H1 (cell line): Measurements from ENCODE around the gene LOX. TPM values are rescaled to one million over a fixed set of nuclear protein-coding genes. Genes with fewer than 3 reads are reported as not detected.

Source experiments
- CTCF ChIA-PET: fragments of 300-600 bp; sonication (Branson Sonifier 250); formaldehyde crosslinking; loops from one replicate; lab custom pipeline; 2021; ENCODE audit not compliant: partially characterized antibody; lab: Charles Lee
- POLR2A ChIA-PET: fragments of 300-600 bp; sonication (Branson Sonifier 250); formaldehyde crosslinking; loops from one replicate; lab custom pipeline; 2021; ENCODE audit warnings: inconsistent platforms; ENCODE audit not compliant: partially characterized antibody; lab: Charles Lee
- DNase-seq, 2 experiments: peaks; one replicate each; pipeline versions ENCODE4 v3.0.0 to v3.0.0-alpha.2; 2010 to 2022; ENCODE audit warnings: low spot score in 2 of 2, low read depth in 1 of 2, mixed read lengths in 1 of 2
- FAIRE-seq: peaks from 2 replicates; lab custom pipeline; 2011; peaks lifted over from hg19 to GRCh38; lab: Jason Lieb, UNC
- H2AFZ ChIP-seq: 2 replicates; pipeline ENCODE4 v1.8.1; 2012; ENCODE audit warnings: low read length, inconsistent platforms
- H2AK5ac ChIP-seq: 2 replicates; pipeline ENCODE4 v1.6.1; 2013; ENCODE audit warnings: low read depth, low read length
- H2BK120ac ChIP-seq: replicated peaks from 2 replicates; pipeline ENCODE3; 2013; ENCODE audit warnings: low read depth, low read length, inconsistent platforms
- H2BK12ac ChIP-seq: 2 replicates; pipeline ENCODE4 v1.6.1; 2013; ENCODE audit warnings: low read depth, low read length
- H2BK15ac ChIP-seq: 2 replicates; pipeline ENCODE4 v1.6.1; 2013; ENCODE audit warnings: low read length
- H2BK20ac ChIP-seq: 2 replicates; pipeline ENCODE4 v1.6.1; 2013; ENCODE audit warnings: low read length
- H2BK5ac ChIP-seq: 2 replicates; pipeline ENCODE4 v1.6.1; 2013; ENCODE audit warnings: low read depth, low read length
- H3K14ac ChIP-seq: 2 replicates; pipeline ENCODE4 v1.6.1; 2013; ENCODE audit warnings: inconsistent platforms; ENCODE audit not compliant: insufficient read length
- H3K18ac ChIP-seq: 2 replicates; pipeline ENCODE4 v1.6.1; 2013; ENCODE audit warnings: low read length; ENCODE audit errors: extremely low read depth
- H3K23ac ChIP-seq: 2 replicates; pipeline ENCODE4 v1.6.1; 2013; ENCODE audit warnings: inconsistent platforms; ENCODE audit not compliant: insufficient read length
- H3K23me2 ChIP-seq: 2 replicates; pipeline ENCODE4 v1.6.1; 2013; ENCODE audit warnings: low read depth, low read length
- H3K27ac ChIP-seq: 2 replicates; pipeline ENCODE4 v1.6.1; 2011; ENCODE audit warnings: low read depth, low read length, inconsistent platforms
- H3K27me3 ChIP-seq, 4 experiments: replicated peaks in 1 of 4; 1 replicate in 1 of 4; 2 replicates in 3 of 4; pipeline versions ENCODE4 v1.6.1 to v1.8.1; 2011 to 2013; ENCODE audit warnings: low read length in 3 of 4, mild to moderate bottlenecking in 3 of 4, inconsistent platforms in 2 of 4, mixed read lengths in 2 of 4, moderate library complexity in 1 of 4; ENCODE audit not compliant: control insufficient read depth in 3 of 4, insufficient read depth in 3 of 4; ENCODE audit errors: extremely low read depth in 1 of 4
- H3K36me3 ChIP-seq, 4 experiments: 2 replicates each; pipeline versions ENCODE4 v1.6.1 to v1.8.1; 2011 to 2013; ENCODE audit warnings: mild to moderate bottlenecking in 4 of 4, low read length in 3 of 4, moderate library complexity in 2 of 4, control low read depth in 1 of 4, inconsistent platforms in 1 of 4; ENCODE audit not compliant: insufficient read depth in 4 of 4, control insufficient read depth in 2 of 4
- H3K4ac ChIP-seq: replicated peaks from 2 replicates; pipeline ENCODE3; 2013; ENCODE audit warnings: low read length, low read depth, mixed read lengths, inconsistent platforms; ENCODE audit not compliant: insufficient read length
- H3K4me1 ChIP-seq, 4 experiments: replicated peaks in 1 of 4; 1 replicate in 1 of 4; 2 replicates in 3 of 4; pipeline versions ENCODE4 v1.6.1 to v1.8.1; 2011 to 2013; ENCODE audit warnings: low read length in 3 of 4, inconsistent platforms in 2 of 4, mixed read lengths in 1 of 4; ENCODE audit not compliant: insufficient read depth in 4 of 4, control insufficient read depth in 3 of 4
- H3K4me2 ChIP-seq, 2 experiments: 2 replicates each; pipeline versions ENCODE4 v1.6.1 to v1.8.1; 2011 to 2013; ENCODE audit warnings: low read depth in 2 of 2, low read length in 2 of 2, control low read depth in 1 of 2, inconsistent platforms in 1 of 2, mild to moderate bottlenecking in 1 of 2; ENCODE audit not compliant: insufficient read depth in 1 of 2
- H3K4me3 ChIP-seq, 4 experiments: fragments of 200-600, 300-600 bp in 1 of 4; sonication (generic), shearing (Covaris generic), sonication (Bioruptor Twin) in 1 of 4; 2 replicates each; pipeline versions ENCODE4 v1.5.1 to v1.8.1; 2011 to 2016; ENCODE audit warnings: low read length in 4 of 4, low read depth in 3 of 4, control low read depth in 2 of 4, inconsistent platforms in 2 of 4, mild to moderate bottlenecking in 2 of 4, mixed read lengths in 1 of 4, moderate library complexity in 1 of 4; ENCODE audit not compliant: insufficient read depth in 2 of 4; ENCODE audit errors: extremely low read depth in 1 of 4
- H3K56ac ChIP-seq: replicated peaks from 2 replicates; pipeline ENCODE3; 2013; ENCODE audit warnings: low read depth, mild to moderate bottlenecking, mixed read lengths, low read length, inconsistent platforms; ENCODE audit not compliant: insufficient read length
- H3K79me1 ChIP-seq: 2 replicates; pipeline ENCODE4 v1.6.1; 2013; ENCODE audit warnings: low read depth, low read length, control low read depth
- H3K79me2 ChIP-seq, 2 experiments: 2 replicates each; pipeline versions ENCODE4 v1.6.1 to v1.8.1; 2012 to 2013; ENCODE audit warnings: low read length in 2 of 2, mild to moderate bottlenecking in 2 of 2, inconsistent platforms in 1 of 2; ENCODE audit not compliant: insufficient read depth in 2 of 2, control insufficient read depth in 1 of 2
- H3K9ac ChIP-seq, 4 experiments: replicated peaks in 1 of 4; 1 replicate in 1 of 4; 2 replicates in 3 of 4; pipeline versions ENCODE4 v1.6.1 to v1.8.1; 2011 to 2013; ENCODE audit warnings: low read depth in 3 of 4, low read length in 3 of 4, control low read depth in 2 of 4, mild to moderate bottlenecking in 2 of 4, moderate library complexity in 2 of 4, inconsistent platforms in 1 of 4; ENCODE audit errors: extremely low read depth in 1 of 4
- H3K9me3 ChIP-seq, 2 experiments: 2 replicates each; pipeline versions ENCODE4 v1.6.1 to v1.8.1; 2012 to 2013; ENCODE audit warnings: mild to moderate bottlenecking in 2 of 2, moderate library complexity in 2 of 2, control low read depth in 1 of 2, inconsistent platforms in 1 of 2, low read depth in 1 of 2, low read length in 1 of 2, mixed read lengths in 1 of 2; ENCODE audit not compliant: insufficient read depth in 2 of 2
- H4K20me1 ChIP-seq, 2 experiments: replicated peaks in 1 of 2; 2 replicates each; pipeline versions ENCODE3 to v1.8.1; 2011 to 2013; ENCODE audit warnings: inconsistent platforms in 2 of 2, low read length in 2 of 2, mild to moderate bottlenecking in 1 of 2; ENCODE audit not compliant: insufficient read depth in 2 of 2, control insufficient read depth in 1 of 2
- H4K5ac ChIP-seq: 2 replicates; pipeline ENCODE4 v1.6.1; 2013; ENCODE audit warnings: low read length, low read depth, mixed read lengths, inconsistent platforms; ENCODE audit not compliant: insufficient read length
- H4K8ac ChIP-seq: 2 replicates; pipeline ENCODE4 v1.8.0; 2013; ENCODE audit warnings: mild to moderate bottlenecking, moderate library complexity, low read length, inconsistent platforms; ENCODE audit not compliant: insufficient read depth; ENCODE audit errors: extremely low read depth
- H4K91ac ChIP-seq: replicated peaks from 2 replicates; pipeline ENCODE3; 2013; ENCODE audit warnings: low read length, mixed read lengths, inconsistent platforms; ENCODE audit not compliant: insufficient read length
- ASH2L ChIP-seq: fragments of 200-600, 300-600 bp; sonication (generic); IDR thresholded peaks from one replicate; pipeline ENCODE4 v1.7.1; 2017; ENCODE audit warnings: low read length
- CHD1 ChIP-seq: IDR thresholded peaks from 2 replicates; pipeline ENCODE4 v1.6.1; 2012; ENCODE audit warnings: low read depth, low read length, improper control_type of control experiment
- CREB1 ChIP-seq: IDR thresholded peaks from 2 replicates; pipeline ENCODE4 v1.6.1; 2012; ENCODE audit warnings: inconsistent platforms
- EP300 ChIP-seq, 2 experiments: IDR thresholded peaks; 1 replicate in 1 of 2; 2 replicates in 1 of 2; pipeline ENCODE4 v1.6.1; 2011 to 2012; ENCODE audit warnings: low read depth in 2 of 2, low read length in 2 of 2, mild to moderate bottlenecking in 2 of 2, borderline replicate concordance in 1 of 2, inconsistent platforms in 1 of 2, moderate library complexity in 1 of 2
- GABPA ChIP-seq: IDR thresholded peaks from 2 replicates; pipeline ENCODE4 v1.6.1; 2011; ENCODE audit warnings: mild to moderate bottlenecking, low read length, moderate library complexity, borderline replicate concordance; ENCODE audit not compliant: insufficient read depth
- GTF2F1 ChIP-seq: IDR thresholded peaks from 2 replicates; pipeline ENCODE4 v1.6.1; 2012; ENCODE audit warnings: low read depth, low read length, improper control_type of control experiment, borderline replicate concordance
- KDM5A ChIP-seq: fragments of 200-600 bp; IDR thresholded peaks from 2 replicates; pipeline ENCODE4 v1.7.1; 2012; ENCODE audit warnings: mild to moderate bottlenecking, low read length, inconsistent platforms, mixed read lengths
- POLR2A ChIP-seq, 2 experiments: IDR thresholded peaks; 1 replicate in 1 of 2; 2 replicates in 1 of 2; pipeline ENCODE4 v1.6.1; 2011; ENCODE audit warnings: low read depth in 2 of 2, low read length in 2 of 2, mild to moderate bottlenecking in 2 of 2; ENCODE audit errors: control extremely low read depth in 1 of 2
- POU5F1 ChIP-seq: IDR thresholded peaks from 2 replicates; pipeline ENCODE4 v1.6.1; 2011; ENCODE audit warnings: low read depth, mild to moderate bottlenecking, low read length, moderate library complexity
- RXRA ChIP-seq: IDR thresholded peaks from 2 replicates; pipeline ENCODE4 v1.6.1; 2011; ENCODE audit warnings: low read depth, mild to moderate bottlenecking, low read length, moderate library complexity; ENCODE audit not compliant: insufficient read depth
- SAP30 ChIP-seq: fragments of 300-600 bp; sonication (generic); IDR thresholded peaks from 2 replicates; pipeline ENCODE4 v1.7.1; 2012; ENCODE audit warnings: low read length, moderate library complexity, mild to moderate bottlenecking, inconsistent platforms; ENCODE audit not compliant: insufficient read depth, insufficient replicate concordance
- TEAD4 ChIP-seq: IDR thresholded peaks from 2 replicates; pipeline ENCODE4 v1.6.1; 2012; ENCODE audit warnings: low read depth, low read length, inconsistent platforms, mixed read lengths
- YY1 ChIP-seq: IDR thresholded peaks from 2 replicates; pipeline ENCODE4 v1.6.1; 2011; ENCODE audit warnings: low read depth, mild to moderate bottlenecking, low read length
- WGBS, 2 experiments: shearing (Covaris generic) in 1 of 2; methylation state at CpG; one replicate each; pipeline versions ENCODE4 v1.1.6 to v1.1.7; 2013 to 2015; ENCODE audit warnings: low lambda C conversion rate in 2 of 2, mixed read lengths in 2 of 2, inconsistent platforms in 1 of 2, low coverage in 1 of 2, missing lambda C conversion rate in 1 of 2; ENCODE audit not compliant: insufficient replicate concordance in 2 of 2, insufficient coverage in 1 of 2, insufficient read length in 1 of 2; ENCODE audit errors: extremely low coverage in 1 of 2, missing lambda C conversion rate in 1 of 2; 5-methylcytosine and 5-hydroxymethylcytosine counted together
- polyA plus RNA-seq, 7 experiments: library from polyadenylated mRNA; depleted of rRNA in 3 of 7; stranded (reverse) in 5 of 7; unstranded in 2 of 7; fragments of >200 nt in 5 of 7; fragments of 200-250 nt in 2 of 7; gene quantifications; 1 replicate in 5 of 7; 2 replicates in 1 of 7; 4 replicates in 1 of 7; pipeline versions ENCODE4 v1.2.1 to v1.2.3, GENCODE V29; 2011 to 2013; ENCODE audit warnings: missing spikeins in 2 of 7, mixed read lengths in 2 of 7
- total RNA-seq: library from RNA; stranded (reverse); fragmentation: NEBNext Ultra II Directional; extraction: Animal tissue kit (Norgen Biotek cat#: 25700); gene quantifications from 2 replicates; pipeline ENCODE4 v1.2.1, GENCODE V29; 2021
- TF ChIP-seq, protein P1 (sequence below): IDR thresholded peaks from 2 replicates; pipeline ENCODE4 v1.6.1; 2012; ENCODE audit warnings: low read length, inconsistent platforms

Gene LOX
- total and polyA plus RNA-seq, 2 of the 8 experiments (the other 6 are each of a cell fraction or from before 2014, with no cell fraction given): 1.1 to 2.2 TPM

DNA sequence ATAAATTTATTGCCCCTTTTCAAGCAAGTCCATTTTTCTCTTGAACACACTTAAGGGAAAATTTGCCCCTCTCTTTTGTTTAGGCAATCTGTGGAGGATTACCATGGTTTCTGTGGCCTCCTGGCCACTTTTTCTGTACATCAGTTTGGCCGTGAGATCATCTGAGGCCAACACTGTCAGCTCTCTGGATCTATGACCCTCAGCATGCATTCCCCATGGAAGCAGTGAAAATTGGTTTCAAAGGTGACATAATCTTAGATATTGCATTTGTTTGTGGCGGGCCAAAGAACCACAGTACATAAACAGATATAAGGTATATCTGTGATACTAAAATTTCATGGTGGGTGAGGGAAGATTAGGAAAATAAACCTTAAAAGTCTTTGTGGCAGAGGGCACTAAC, 46.7 kb upstream of the LOX start:
- H4K91ac ChIP-seq: no peak overlapping the region
- H4K8ac ChIP-seq: no peak overlapping the region
- H2BK15ac ChIP-seq: no peak overlapping the region
- no peak overlapping the region for H2BK5ac ChIP-seq
- H3K9ac ChIP-seq: no peak overlapping the region
- DNase-seq (no peak), FAIRE-seq (no peak)
- no peak overlapping the region; the same call in 1 of the 2 replicates for H2BK20ac ChIP-seq
- H3K23me2 ChIP-seq: no peaks in the 10 kb centered on the region
- H2AK5ac ChIP-seq: no peak overlapping the region
- no peak overlapping the region for H3K23ac ChIP-seq
- ChIA-PET POLR2A (no interaction called here), CTCF (interaction anchor here (1.3 kb wide), 1 partner anchor 23 kb away, joined by 4 read pairs; no protein-coding TSS in a partner anchor)
- H2BK12ac ChIP-seq: no peak overlapping the region
- 90% methylated on average over 2 of the region's 2 CpGs; no CpG with 5 or more reads in 1 of the 2 experiments for WGBS, 2 experiments
- H3K4me3 ChIP-seq: no peak overlapping the region
- no peak overlapping the region for H3K4me2 ChIP-seq
- no peaks in the 10 kb centered on the region for H3K79me2 ChIP-seq
- H3K18ac ChIP-seq: no peak overlapping the region
- H3K14ac ChIP-seq: no peak overlapping the region
- no peaks in the 10 kb centered on the region for H3K27me3 ChIP-seq
- TF ChIP-seq ASH2L: no peak
- TF ChIP-seq POU5F1: no peak
- no peak for TF ChIP-seq POLR2A (IDR thresholded peaks at IDR 0.05; ENCODE audit: control extremely low read depth in 1 of 2, low read depth in 2 of 2, low read length in 2 of 2)
- no peak for TF ChIP-seq CHD1
- no peak for TF ChIP-seq SAP30
- TF ChIP-seq EP300 (IDR thresholded peaks at IDR 0.05; ENCODE audit: borderline replicate concordance in 1 of 2, low read depth in 2 of 2, low read length in 2 of 2): no peak
- TF ChIP-seq, protein P1, sequence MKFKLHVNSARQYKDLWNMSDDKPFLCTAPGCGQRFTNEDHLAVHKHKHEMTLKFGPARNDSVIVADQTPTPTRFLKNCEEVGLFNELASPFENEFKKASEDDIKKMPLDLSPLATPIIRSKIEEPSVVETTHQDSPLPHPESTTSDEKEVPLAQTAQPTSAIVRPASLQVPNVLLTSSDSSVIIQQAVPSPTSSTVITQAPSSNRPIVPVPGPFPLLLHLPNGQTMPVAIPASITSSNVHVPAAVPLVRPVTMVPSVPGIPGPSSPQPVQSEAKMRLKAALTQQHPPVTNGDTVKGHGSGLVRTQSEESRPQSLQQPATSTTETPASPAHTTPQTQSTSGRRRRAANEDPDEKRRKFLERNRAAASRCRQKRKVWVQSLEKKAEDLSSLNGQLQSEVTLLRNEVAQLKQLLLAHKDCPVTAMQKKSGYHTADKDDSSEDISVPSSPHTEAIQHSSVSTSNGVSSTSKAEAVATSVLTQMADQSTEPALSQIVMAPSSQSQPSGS: no peak
- TF ChIP-seq TEAD4: no peak
- TF ChIP-seq RXRA: no peak
- no peak for TF ChIP-seq YY1
- no peak for TF ChIP-seq GTF2F1
- TF ChIP-seq GABPA: no peak
- TF ChIP-seq CREB1: no peak
- TF ChIP-seq KDM5A: no peak
- H3K4me1 ChIP-seq: peaks cover 2 to 14% (median 8%) of the 10 kb centered on the region in 4 experiments; a peak in 6 of 7 replicates
- no peaks in the 10 kb centered on the region for H3K79me1 ChIP-seq
- no peak overlapping the region for H3K4ac ChIP-seq
- H3K36me3 ChIP-seq: no peaks in the 10 kb centered on the region
- no peaks in the 10 kb centered on the region for H4K20me1 ChIP-seq
- no peak overlapping the region for H3K56ac ChIP-seq
- H2AFZ ChIP-seq: no peak overlapping the region
- H3K9me3 ChIP-seq: no peaks in the 10 kb centered on the region
- H4K5ac ChIP-seq: no peak overlapping the region
- no peak overlapping the region for H2BK120ac ChIP-seq
- no peak overlapping the region for H3K27ac ChIP-seq
